Forelimb muscle (tissue), 1 donor: ENCODE results near the gene GBP5. TPM values are rescaled to one million over a fixed set of nuclear protein-coding genes. Genes with fewer than 3 reads are reported as not detected.
"Not testable (repeated sequence)": the region's sequence is repeated elsewhere in the genome, so short reads cannot be mapped to it uniquely, and the experiment has no call there.

ENCODE experiments used
- DNase-seq: peaks from one replicate; pipeline ENCODE4 v3.0.0-alpha.2; 2013; ENCODE audit warnings: low read depth
- polyA plus RNA-seq: library from polyadenylated mRNA; unstranded; fragments of 120-200 nt; gene quantifications from one replicate; pipeline ENCODE4 v1.2.1, GENCODE V29; 2013; ENCODE audit not compliant: insufficient read length

The GBP5 gene
- polyA plus RNA-seq, 1 donor: 0.85 TPM

- DNase-seq: not testable (repeated sequence)
These were observed 11.6 kb upstream of the GBP5 start for GRCh38 chr1:89284078-89284763.

GRCh38 chr1:89280766-89281165, 8.1 kb upstream of the GBP5 start:
- no peak for DNase-seq

- no peak for DNase-seq
These were observed 6.4 kb upstream of the GBP5 start for GRCh38 chr1:89279011-89279466.

GRCh38 chr1:89277725-89278124, 5.1 kb upstream of the GBP5 start:
- no peak for DNase-seq

GRCh38 chr1:89276690-89277089, 4.0 kb upstream of the GBP5 start:
- DNase-seq: no peak

GRCh38 chr1:89274411-89274857, 1.8 kb upstream of the GBP5 start:
- no peak for DNase-seq

GRCh38 chr1:89273324-89273778, 691 bp upstream of the GBP5 start:
- DNase-seq: no peak

GRCh38 chr1:89271341-89272015, 1.2 kb downstream of the GBP5 start:
- DNase-seq: no peak

GRCh38 chr1:89270423-89270822, 2.2 kb downstream of the GBP5 start:
- no peak for DNase-seq

- no peak for DNase-seq
These were observed 3.4 kb downstream of the GBP5 start for GRCh38 chr1:89269277-89269676.

- no peak for DNase-seq
These were observed 10.0 kb downstream of the GBP5 start for GRCh38 chr1:89262643-89263042.

- DNase-seq: no peak
These were observed 10.6 kb downstream of the GBP5 start for GRCh38 chr1:89261926-89262515.

GRCh38 chr1:89260566-89261255, 11.9 kb downstream of the GBP5 start:
- no peak for DNase-seq

- DNase-seq: no peak
These were observed 12.6 kb downstream of the GBP5 start for GRCh38 chr1:89260042-89260441.

GRCh38 chr1:89259283-89259971, 13.2 kb downstream of the GBP5 start:
- DNase-seq: no peak

GRCh38 chr1:89257041-89257440, 15.6 kb downstream of the GBP5 start:
- DNase-seq: no peak

- DNase-seq: not testable (repeated sequence)
These were observed 17.1 kb downstream of the GBP5 start for GRCh38 chr1:89255581-89255980.

- no peak for DNase-seq
These were observed 17.9 kb downstream of the GBP5 start for GRCh38 chr1:89254658-89255287.

- no peak for DNase-seq
These were observed 29.6 kb downstream of the GBP5 start for GRCh38 chr1:89243046-89243445.
